GM21390 (cell line): ENCODE measurements around the gene RPL9.

Experiments
- ATAC-seq: cut with Tn5 transposase; IDR thresholded peaks from one replicate; pipeline ENCODE4 v1.9.1; 2021; ENCODE audit not compliant: unreplicated experiment

RPL9 gene

GRCh38 chr4:39467464-39467863 is 8.7 kb upstream of the RPL9 start:
- no peak for ATAC-seq

- no peak for ATAC-seq
Observed at GRCh38 chr4:39466747-39467146, 8.0 kb upstream of the RPL9 start.

GRCh38 chr4:39464886-39465501 is 6.3 kb upstream of the RPL9 start:
- ATAC-seq: no peak

- peak; percentile 2 for ATAC-seq
Observed at GRCh38 chr4:39458161-39458504, 589 bp downstream of the RPL9 start.

GRCh38 chr4:39456946-39457763 is 1.6 kb downstream of the RPL9 start:
- ATAC-seq: no peak

- no peak for ATAC-seq
Observed at GRCh38 chr4:39455486-39455885, 3.2 kb downstream of the RPL9 start.

- ATAC-seq: no peak
Observed at GRCh38 chr4:39453738-39454137, 5.0 kb downstream of the RPL9 start.

- no peak for ATAC-seq
Observed at GRCh38 chr4:39452860-39453587, 5.7 kb downstream of the RPL9 start.

- ATAC-seq: no peak
Observed at GRCh38 chr4:39452153-39452859, 6.4 kb downstream of the RPL9 start.

- ATAC-seq: no peak
Observed at GRCh38 chr4:39451423-39452023, 7.2 kb downstream of the RPL9 start.

GRCh38 chr4:39450618-39451017 is 8.1 kb downstream of the RPL9 start:
- ATAC-seq: no peak

- ATAC-seq: peak; percentile 77
Observed at GRCh38 chr4:39446842-39447573, 11.7 kb downstream of the RPL9 start.

- ATAC-seq: no peak
Observed at GRCh38 chr4:39446483-39446841, 12.3 kb downstream of the RPL9 start.

GRCh38 chr4:39442998-39443397 is 15.7 kb downstream of the RPL9 start:
- ATAC-seq: no peak

- ATAC-seq: no peak
Observed at GRCh38 chr4:39441593-39441992, 17.1 kb downstream of the RPL9 start.

GRCh38 chr4:39435659-39436563 is 22.8 kb downstream of the RPL9 start:
- ATAC-seq: no peak

GRCh38 chr4:39433878-39434492 is 24.7 kb downstream of the RPL9 start:
- ATAC-seq: no peak

- ATAC-seq: no peak
Observed at GRCh38 chr4:39429476-39430334, 29.0 kb downstream of the RPL9 start.
